HG03135 (cell line): Measurements from ENCODE around the gene UGT2B15.
"Not testable (repeated sequence)": the region's sequence is repeated elsewhere in the genome, so short reads cannot be mapped to it uniquely, and the experiment has no call there.

ENCODE experiments used
- ATAC-seq: cut with Tn5 transposase; IDR thresholded peaks from one replicate; pipeline ENCODE4 v1.9.1; 2021; ENCODE audit warnings: mild to moderate bottlenecking, moderate library complexity; ENCODE audit not compliant: unreplicated experiment

Gene UGT2B15

GRCh38 chr4:68656445-68656973, 13.9 kb downstream of the UGT2B15 start:
- peak; percentile 52 for ATAC-seq

GRCh38 chr4:68655764-68656444, 14.5 kb downstream of the UGT2B15 start:
- ATAC-seq, result peak; percentile 16

DNA sequence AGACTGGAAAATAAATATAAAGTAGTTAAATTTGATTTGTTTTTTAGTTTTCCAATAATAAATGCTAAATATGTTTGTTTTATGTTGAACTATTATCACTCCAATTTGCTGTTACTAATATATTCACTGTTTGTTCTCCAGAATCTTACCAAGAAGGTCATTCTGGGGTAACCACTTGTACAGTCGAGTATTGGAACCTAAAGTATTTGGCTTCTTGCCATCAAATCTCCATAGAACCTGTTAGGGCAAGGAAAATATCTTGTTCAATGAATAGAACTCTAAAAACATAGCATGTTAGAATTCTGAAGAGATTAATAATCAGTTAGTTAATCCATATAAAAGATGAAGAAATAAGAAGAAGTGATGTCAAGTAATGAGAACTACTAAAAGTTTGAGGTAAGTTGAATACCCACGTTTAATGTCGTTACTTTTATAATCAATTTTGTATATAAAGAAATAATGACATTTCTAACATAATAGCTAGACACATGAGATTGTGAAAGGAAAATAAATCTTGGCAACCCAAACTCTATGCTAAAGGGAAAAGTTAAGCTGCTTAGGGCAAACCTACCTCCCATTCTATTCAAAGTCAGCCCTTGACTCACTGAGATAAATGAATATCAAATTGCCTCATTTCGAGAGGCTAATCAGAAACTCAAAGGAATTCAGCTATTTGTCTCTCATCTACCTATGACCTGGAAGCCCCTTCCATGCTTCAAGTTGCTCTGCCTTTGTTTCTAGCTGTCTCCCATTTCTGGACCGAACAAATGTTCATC, 15.3 kb downstream of the UGT2B15 start:
- ATAC-seq, result no peak

DNA sequence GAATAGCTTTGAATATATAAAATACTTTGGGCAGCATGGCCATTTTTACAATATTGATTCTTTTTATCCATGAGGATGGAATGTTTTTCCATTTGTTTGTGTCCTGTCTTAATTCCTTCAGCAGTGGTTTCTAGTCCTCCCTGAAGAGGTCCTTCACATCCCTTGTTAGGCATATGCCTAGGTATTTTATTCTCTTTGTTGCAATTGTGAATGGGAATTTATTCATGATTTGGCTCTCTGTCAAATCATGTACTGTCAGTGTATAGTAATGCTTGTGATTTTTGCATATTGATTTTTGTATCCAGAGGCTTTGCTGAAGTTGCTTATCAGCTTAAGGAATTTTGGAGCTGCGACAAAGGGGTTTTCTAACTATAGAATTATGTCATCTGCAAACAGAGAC, 18.5 kb downstream of the UGT2B15 start:
- ATAC-seq, result no peak

GRCh38 chr4:68630371-68630770, 40.1 kb downstream of the UGT2B15 start:
- no peak for ATAC-seq

DNA sequence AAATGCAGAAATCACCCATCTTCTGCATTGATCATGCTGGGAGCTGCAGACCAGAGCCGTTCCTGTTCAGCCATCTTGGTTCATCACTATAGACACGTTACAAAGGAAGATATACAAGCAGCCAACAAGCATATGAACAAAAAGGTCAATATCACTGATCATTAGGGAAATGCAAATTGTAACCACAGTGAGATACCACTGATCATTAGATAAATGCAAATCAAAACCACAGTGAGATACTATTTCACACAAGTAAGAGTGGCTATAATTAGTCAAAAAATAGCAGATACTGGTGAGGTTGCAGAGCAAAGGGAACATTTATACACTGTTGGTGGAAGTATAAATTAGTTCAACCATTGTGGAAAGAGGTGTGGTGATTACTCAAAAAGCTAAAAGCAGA, 47.7 kb downstream of the UGT2B15 start:
- not testable (repeated sequence) for ATAC-seq

DNA sequence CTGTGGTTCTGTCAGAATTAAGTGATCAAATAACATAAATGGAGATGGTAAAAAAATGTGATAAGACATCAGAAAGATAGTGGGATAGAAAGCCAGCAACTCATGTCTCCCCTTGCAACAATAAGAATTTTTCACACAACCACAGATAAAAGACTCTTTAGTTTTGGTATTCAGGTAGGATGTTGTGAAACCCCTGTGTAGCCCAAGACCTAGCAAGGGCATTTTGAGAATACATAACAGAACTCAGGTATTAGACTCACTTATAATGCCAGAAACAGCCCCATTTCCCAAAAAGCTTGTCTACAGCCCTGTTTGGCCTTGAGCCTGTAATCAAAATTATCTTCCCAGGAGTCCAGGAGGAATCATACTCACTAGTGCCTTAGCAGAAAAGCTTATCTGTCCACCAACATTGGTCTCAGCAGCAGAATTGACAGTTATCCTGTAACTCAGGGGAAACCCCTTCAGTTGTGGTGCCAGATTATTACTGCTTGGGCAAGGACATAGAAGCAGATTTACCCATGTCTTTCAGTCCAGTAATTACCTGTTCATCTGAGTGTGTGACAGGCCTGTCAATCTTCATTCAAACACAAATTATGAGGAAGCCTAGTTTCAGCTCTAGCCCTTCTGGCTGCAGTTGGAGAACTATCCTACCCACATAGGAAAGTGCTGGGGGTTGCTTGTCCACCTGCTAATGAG, 53.3 kb downstream of the UGT2B15 start:
- ATAC-seq, result no peak

DNA sequence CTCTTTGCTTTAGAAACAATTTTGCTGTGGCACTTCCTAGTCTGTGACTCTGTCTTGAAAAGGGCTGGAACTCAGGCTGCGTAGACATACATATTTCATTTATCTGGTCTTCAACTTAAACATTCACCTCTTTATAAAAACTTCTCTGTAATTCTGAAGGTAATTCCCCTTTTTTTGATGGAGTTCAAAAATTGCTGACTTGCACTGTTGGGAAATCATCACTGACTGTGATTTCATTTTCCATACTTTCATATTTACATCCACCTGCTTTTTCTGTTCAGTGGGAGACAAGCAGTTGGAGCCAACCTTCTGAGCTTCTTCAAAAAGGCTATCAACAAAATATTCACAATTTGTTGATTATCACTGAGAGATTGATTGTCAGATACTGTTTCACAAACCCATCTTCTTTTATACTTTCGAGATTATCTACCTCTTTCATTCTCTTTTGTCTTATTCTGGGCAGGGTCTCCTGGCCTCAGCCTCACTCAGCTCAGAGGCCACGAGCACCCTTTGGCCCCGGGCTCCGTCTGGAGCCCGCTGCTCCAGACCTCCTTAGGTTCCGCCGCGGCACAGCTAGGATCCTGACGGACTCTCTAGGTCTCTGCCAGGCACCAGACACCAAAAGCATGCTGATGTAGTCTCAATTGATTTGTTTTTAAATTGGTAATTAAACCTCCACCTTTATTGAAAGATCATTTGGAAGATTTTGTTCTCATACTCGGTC, 54.6 kb downstream of the UGT2B15 start:
- no peak for ATAC-seq

DNA sequence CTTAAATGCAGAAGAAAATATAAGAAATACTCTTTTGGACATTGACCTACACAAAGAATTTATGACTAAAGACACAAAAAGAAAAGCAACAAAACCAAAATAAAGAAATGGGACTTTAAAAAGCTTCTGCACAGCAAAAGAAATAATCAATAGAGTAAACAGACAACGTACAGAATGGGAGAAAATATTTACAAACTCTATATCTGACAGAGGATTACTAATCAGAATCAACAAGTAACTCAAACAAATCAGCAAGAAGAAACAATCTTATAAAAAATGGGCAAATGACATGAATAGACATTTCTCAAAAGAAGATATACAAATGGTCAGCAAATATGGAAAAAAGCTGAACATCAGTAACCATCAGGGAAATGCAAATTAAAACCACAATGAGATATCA, 56.7 kb downstream of the UGT2B15 start:
- no peak for ATAC-seq

DNA sequence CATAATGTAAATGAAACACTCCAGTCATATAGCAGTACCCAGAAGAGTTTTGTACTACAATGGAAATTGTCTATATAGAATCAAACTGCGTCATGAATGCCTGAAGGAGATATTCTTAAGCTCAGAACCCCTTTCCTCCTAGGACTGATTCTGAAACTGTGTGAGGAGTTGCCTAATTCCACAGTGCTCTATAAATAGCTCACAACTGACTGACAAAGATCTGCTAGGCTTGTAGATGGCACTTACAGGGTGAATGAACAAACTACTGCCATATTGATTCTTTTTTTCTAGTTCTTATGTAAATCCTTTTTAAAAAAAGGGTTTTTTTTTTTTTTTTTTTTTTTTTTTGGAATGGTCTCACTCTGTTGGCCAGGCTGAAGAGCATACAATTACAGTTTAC, 64.2 kb downstream of the UGT2B15 start:
- ATAC-seq, result no peak

GRCh38 chr4:68599150-68599549, 71.3 kb downstream of the UGT2B15 start:
- ATAC-seq, result no peak

DNA sequence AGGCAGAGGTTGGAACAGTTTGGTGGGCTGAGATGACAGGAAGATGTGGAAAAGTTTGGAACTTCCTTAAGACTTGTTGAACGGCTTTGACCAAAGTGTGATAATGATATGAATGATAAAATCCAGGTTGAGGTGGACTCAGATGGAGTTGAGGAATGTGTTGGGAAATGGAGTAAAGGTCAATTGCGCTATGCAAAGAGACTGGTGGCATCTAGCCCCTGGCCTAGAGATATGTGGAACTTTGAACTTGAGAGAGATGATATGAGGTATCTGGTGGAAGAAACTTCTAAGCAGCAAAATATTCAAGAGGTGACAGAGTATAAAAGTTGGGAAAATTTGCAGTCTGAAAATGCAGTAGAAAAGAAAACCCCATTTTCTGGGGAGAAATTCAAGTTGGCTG, 73.0 kb downstream of the UGT2B15 start:
- ATAC-seq, result no peak
